Inflammatory macrophage treated with lipopolysaccharide for 1 hour (primary cell): Measurements from ENCODE around the gene ESRRG.

Experiments used
- DNase-seq, 2 donors: peaks; one replicate each; pipeline ENCODE4 v3.0.0-alpha.2; 2020 to 2022

Gene ESRRG

DNA sequence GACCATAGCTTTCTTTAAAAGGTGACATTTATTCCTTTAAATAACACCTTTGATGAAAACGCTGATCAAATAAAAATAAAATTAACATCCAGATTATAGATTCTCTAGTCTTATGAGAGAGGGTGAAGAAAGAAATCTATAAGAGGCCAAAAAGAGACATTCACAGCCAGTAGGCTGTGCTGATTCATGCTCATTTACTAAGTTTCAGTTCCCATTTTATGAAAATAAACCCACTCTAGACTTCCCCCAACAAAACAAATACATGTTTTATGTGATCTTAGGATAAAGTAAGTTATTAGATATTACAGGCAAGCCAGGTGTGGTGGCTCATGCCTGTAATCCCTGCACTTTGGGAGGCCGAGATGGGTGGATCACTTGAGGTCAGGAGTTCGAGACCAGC is 21.1 kb downstream of the ESRRG start:
- no peak for DNase-seq

DNA sequence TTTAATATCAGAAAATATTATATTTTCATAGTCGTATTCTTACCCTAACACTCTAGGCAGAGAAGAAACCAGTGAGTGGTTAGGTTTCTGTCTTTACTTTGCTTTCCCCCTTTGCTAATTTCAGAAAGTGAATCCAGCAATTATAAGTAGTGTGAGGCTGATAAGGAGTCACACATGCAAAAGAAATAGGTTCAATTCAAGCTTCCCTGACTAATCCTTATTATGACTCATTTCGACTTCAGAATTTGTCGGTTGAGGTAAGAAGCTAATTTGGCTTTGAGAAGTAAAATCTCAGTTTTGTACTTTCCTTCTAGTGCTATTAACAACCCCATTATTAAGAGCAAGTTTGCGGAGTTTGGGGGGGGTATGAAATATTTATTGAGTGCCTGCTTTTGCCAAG is 22.4 kb downstream of the ESRRG start:
- DNase-seq: no peak

DNA sequence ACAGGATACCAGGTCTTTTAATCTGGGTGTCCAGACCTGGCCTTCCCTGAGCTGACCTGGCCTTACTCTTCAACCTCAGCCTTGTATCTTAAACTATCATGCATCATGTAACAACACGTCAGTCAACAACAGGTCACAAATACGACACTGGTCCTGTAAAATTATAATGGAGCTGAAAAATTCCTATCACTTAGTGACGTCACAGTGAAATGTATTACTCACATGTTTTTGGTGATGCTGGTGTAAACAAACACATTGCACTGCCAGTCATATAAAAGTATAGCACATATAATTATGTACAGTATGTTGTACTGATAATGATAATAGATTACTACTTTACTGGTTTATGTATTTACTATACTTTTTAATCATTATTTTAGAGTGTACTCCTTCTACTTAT is 31.5 kb downstream of the ESRRG start:
- DNase-seq: no peak

GRCh38 chr1:216690603-216691002 is 32.6 kb downstream of the ESRRG start:
- DNase-seq: no peak

- no peak for DNase-seq
Observed at GRCh38 chr1:216688127-216688657, 35.0 kb downstream of the ESRRG start.

DNA sequence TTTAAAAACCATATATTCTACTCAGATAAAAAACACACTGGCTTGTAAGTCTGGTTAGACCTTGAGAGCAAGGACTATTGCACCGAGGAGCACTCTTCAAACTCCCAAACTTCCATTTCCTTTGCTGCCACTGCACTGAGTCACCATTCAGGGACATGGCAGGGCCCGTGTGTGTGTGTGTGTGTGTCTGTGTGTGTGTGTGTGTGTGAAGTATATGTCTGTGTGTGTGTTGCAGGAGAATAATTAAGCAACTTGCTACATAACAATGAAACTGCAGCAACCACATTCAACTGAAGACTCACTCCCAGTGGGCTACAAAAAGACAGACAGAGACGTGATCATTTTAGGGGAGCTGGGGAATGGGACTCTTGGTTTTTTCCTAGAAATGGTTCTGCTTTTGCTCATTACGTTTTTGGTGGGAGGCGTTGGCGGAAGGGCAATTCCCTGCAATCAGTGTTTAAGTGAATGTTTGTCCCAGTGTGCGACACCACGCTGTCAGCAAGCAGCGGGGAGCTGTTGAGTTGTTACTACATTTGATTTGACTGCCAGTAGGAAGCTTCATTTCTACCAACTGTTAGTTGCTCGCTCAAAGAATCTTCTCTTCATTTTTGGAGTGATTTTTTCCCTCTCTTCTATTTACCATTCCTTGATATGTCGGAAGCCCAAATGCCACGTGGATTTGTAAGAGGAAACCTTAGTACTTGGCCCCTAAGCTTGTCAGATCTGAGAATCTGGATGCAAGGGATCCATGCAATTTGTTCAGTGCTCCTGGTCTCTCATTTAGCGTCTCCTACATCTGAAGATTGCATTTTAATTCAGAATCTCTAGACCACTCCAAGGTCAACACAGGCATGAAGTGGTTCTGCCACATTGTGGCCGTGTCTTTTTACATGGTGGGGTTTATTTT is 36.1 kb downstream of the ESRRG start:
- no peak for DNase-seq

DNA sequence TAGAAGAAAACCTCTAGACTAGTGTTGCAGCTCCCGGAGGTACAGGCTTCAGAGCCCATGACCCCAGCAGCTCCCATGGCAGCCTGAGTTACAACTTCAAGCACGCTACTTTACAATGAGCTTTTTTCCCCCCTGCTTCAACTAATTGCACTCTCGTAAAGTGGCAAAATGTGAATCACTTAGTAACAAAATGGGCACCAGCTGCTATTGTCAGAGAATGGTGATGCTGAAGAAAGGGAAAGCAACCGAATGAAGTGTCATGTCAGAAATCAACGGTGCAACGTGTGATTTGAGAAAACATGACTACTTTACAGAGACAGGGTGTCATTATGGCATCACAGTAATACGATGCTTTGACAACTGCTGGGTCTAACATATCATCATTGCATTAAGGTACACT is 40.5 kb downstream of the ESRRG start:
- no peak for DNase-seq

GRCh38 chr1:216679108-216679507 is 44.1 kb downstream of the ESRRG start:
- no peak for DNase-seq

DNA sequence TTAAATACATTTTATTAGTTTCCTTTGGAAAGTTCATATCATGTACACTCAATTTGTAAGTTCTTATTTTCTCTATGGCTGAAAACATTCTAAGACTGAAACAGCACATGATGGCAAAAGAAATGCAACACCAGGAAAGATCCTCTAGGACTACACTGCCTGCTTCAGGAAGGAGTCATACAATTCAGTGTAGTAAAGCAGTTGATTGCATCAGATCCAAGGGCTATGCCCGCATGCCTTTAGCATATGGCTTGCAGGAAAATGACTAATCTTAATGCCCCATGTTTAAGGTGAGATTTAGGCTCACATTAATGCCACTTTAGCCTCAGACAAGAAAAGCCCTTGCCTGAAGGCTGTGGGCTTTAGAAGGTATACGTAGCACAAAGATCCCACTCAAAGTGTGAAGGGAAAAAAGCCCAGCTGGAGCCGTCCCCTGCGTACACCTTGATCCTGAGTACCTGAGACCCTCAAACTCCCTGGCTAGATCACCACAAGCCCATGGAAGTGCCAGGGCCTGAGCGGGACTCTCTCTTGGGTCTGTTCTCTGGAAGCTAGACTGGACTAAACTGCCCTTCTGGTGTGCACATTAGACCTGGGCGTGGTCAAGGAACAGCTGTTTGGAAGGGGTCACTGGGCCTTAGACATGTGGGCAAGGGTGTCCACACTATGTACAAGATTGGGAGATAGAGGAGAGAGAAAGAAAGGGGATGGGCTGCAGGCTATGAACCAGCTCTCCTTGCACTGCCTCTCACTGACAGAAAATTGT is 52.9 kb downstream of the ESRRG start:
- DNase-seq: no peak

DNA sequence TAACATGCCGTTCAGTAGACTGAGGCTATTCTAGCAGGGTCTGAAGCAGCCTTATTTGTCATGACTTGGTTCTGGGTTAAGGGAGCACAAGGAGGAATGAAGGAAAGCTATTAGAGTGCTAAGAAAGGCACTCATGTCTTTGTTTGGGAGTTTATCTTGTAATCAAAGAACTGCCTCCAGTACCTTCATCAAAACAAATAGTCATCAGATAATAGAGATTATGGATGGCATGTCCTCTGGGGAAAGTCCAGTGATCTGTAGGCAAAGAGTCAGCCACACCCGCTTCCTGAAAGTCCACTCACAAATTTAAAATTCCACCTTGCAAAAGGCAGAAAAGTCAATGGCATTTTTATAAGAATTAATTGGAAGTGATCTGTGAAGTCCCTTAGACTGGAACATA is 56.8 kb downstream of the ESRRG start:
- no peak for DNase-seq

DNA sequence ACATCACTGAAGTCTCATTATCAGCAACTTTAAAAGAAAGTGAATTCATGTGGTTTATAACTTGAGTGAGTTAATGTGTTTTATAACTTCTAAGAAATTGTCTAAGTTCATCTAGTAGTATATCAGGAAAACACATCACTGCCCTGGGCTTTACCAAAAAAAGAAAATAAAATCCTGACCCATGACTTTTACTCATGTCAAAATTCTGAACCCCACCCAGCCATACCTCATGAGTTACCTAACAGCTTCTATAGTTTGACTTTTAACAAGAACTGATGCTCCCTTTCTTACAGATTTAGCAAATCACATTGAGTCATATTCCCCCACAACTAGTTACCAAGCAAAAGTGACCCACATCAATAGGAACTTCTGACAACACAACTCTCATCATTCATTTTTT is 57.4 kb downstream of the ESRRG start:
- no peak for DNase-seq

DNA sequence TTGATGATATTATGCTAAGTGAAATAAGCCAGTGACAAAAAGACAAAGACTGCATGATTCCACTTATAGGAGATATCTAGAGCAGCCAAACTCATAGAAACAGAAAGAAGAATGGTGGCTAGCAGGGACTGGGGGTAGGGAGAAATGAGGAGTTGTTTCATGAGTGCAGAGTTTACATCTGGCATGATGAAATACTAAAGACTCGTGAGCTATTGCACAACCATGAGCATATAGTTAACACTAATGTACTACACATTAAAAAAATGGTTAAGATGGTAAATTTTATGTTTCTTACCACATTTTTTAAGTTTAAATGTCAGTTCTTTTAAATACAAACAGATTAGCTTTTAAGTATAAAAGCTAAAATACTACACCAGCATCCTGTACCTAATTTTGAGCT is 57.8 kb downstream of the ESRRG start:
- DNase-seq: peak; percentile 12 to 27

GRCh38 chr1:216662681-216663080 is 60.5 kb downstream of the ESRRG start:
- DNase-seq: no peak

DNA sequence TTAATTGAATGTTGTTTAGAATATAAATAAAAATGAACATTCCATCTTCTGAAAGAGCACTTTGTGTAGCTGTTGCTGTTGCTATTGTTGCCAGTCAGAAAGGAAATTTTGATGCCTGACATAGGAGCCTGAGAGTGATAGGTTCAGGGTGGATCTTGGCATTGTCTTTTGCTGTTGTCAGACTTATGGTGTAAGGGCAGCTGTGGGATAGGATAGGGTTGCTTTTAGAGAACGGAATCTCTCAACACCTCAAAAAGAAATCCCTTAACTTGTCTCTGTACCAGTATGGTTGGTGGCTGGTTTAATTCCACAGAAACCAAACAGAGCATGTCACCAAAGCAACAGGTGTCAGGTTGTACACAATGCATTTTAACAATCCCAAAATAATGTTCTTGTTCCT is 62.7 kb downstream of the ESRRG start:
- no peak for DNase-seq

GRCh38 chr1:216653001-216653400 is 70.2 kb downstream of the ESRRG start:
- DNase-seq: no peak

DNA sequence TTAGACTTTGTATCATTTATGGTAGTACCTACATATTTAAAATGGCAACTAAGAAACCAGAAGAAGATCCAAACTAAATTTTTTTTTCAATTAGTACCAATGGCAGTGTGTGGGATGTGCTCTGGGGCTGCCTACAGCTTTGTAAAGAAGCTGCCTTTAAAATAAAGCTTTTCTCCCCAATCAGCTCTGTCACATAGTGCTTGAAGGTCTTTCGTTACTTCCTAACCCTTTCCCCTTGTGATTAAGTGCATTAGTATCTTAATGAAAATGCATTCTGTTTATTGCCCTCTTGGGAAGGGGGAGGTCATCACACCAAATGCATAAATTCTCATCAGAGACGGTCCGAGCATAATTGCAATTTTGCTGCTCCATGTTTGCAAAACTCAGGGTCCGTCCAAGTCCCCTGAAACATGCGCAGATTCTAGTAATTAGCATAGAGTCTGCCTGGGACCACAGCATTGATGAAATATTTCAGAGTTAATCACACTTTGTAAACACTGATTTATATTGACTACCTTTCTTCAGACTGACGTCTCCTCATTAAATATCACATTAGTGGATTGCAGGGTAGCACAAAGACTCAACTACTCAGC is 71.3 kb downstream of the ESRRG start:
- DNase-seq: no peak

- DNase-seq: no peak
Observed at GRCh38 chr1:216643176-216643575, 80.1 kb downstream of the ESRRG start.

GRCh38 chr1:216641669-216642460 is 81.4 kb downstream of the ESRRG start:
- no peak for DNase-seq

- no peak for DNase-seq
Observed at GRCh38 chr1:216640100-216640499, 83.1 kb downstream of the ESRRG start.

DNA sequence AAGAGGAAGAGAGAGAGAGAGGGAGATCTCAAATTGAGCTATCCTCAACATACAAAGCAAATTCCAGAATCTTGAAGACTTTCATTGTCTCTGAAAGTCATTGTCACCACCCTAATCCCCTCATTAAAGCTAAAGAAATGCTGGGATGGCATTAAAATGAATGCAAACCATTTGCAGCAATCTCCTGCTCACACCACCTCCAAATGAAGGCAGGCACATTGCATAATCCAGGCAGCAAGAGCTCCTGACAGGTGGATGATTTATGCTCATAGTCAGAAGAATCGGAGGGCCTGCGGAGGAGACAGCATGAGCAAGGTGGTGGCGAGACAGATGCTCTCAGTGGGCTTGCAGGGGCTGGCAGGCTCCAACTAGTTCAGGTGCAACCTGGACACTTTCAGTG is 90.2 kb downstream of the ESRRG start:
- no peak for DNase-seq

DNA sequence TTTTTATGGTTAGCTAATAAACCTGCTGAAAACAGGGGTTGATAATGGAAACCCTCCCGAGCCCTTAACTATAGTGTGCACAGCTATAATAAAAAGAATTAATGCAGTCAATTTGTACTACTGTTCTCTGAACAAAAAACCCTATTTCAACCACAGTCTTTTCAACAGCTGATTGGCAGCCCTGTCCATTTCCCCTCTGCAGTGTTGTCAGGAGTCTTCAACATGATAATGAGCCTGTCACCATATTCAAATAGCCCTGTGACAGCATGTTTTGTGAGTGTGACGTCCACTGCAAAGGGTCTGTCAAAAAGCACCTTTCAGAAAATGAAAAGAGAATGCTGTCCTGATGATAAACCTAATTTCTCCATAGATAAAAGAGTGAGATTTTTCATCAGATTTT is 92.7 kb downstream of the ESRRG start:
- no peak for DNase-seq

GRCh38 chr1:216627252-216627651 is 96.0 kb downstream of the ESRRG start:
- DNase-seq: no peak
